K562 (cell line): ENCODE results near the gene SNX3. TPM values are rescaled to one million over a fixed set of nuclear protein-coding genes. Genes with fewer than 3 reads are reported as not detected.

Experiments
- DPF2 ChIP-seq: fragments of 450-650 bp; IDR thresholded peaks from 2 replicates; pipeline ENCODE4 v1.6.1; 2016
- ETV1 ChIP-seq: fragments of 450-650 bp; conservative IDR thresholded peaks from 2 replicates; pipeline ENCODE4 v1.6.1; 2016; ENCODE audit warnings: missing genetic modification characterization, control low read depth, low read depth, missing compliant biosample characterization
- ETV5 ChIP-seq: sonication (generic); formaldehyde crosslinking; IDR thresholded peaks from 2 replicates; pipeline ENCODE4 v1.4.0; 2020; ENCODE audit warnings: low read depth, mild to moderate bottlenecking, missing genetic modification reagents
- FOXJ2 ChIP-seq: fragments of 200-800 bp; sonication (Bioruptor generic); IDR thresholded peaks from 2 replicates; pipeline ENCODE4 v1.6.1; 2016; ENCODE audit warnings: missing genetic modification characterization, missing compliant biosample characterization
- GABPA ChIP-seq: fragments of 200-800 bp; sonication (Bioruptor generic); conservative IDR thresholded peaks from 2 replicates; pipeline ENCODE4 v1.6.1; 2016; ENCODE audit warnings: low read depth, missing genetic modification characterization, missing compliant biosample characterization
- JUND ChIP-seq, 2 experiments: IDR thresholded peaks; 2 replicates in 1 of 2; 3 replicates in 1 of 2; pipeline ENCODE4 v1.6.1; 2011; ENCODE audit warnings: borderline replicate concordance in 2 of 2, low read depth in 2 of 2, low read length in 2 of 2, improper control_type of control experiment in 1 of 2, missing biosample characterization in 1 of 2, missing genetic modification characterization in 1 of 2, missing genetic modification reagents in 1 of 2
- PHF20 ChIP-seq: fragments of 450-650 bp; IDR thresholded peaks from 2 replicates; pipeline ENCODE4 v1.6.1; 2018; ENCODE audit not compliant: partially characterized antibody
- PML ChIP-seq: IDR thresholded peaks from 2 replicates; pipeline ENCODE4 v1.6.1; 2012; ENCODE audit warnings: low read length, inconsistent platforms
- RCOR1 ChIP-seq, 2 experiments: IDR thresholded peaks; 2 replicates each; pipeline ENCODE4 v1.6.1; 2012; ENCODE audit warnings: low read depth in 2 of 2, low read length in 2 of 2, borderline replicate concordance in 1 of 2, improper control_type of control experiment in 1 of 2
- SLC30A9 ChIP-seq: fragments of 250-450 bp; sonication (Bioruptor Pico); IDR thresholded peaks from 2 replicates; pipeline ENCODE4 v1.8.0; 2022; ENCODE audit warnings: mild to moderate bottlenecking, moderate library complexity
- SRSF1 ChIP-seq: fragments of 200-400 bp; formaldehyde crosslinking; IDR thresholded peaks from 2 replicates; pipeline ENCODE4 v1.6.1; 2017; ENCODE audit warnings: mild to moderate bottlenecking, low read depth, low read length, moderate library complexity
- STAG1 ChIP-seq: sonication (generic); formaldehyde crosslinking; IDR thresholded peaks from 2 replicates; pipeline ENCODE4 v1.5.0; 2020; ENCODE audit warnings: missing genetic modification reagents, borderline replicate concordance
- TAF15 ChIP-seq: fragments of 200-400 bp; formaldehyde crosslinking; IDR thresholded peaks from 2 replicates; pipeline ENCODE4 v1.6.1; 2017; ENCODE audit warnings: mild to moderate bottlenecking, low read depth, low read length, moderate library complexity
- TFAM ChIP-seq: fragments of 250-450 bp; sonication (Bioruptor Pico); conservative IDR thresholded peaks from 2 replicates; pipeline ENCODE4 v1.5.0; 2021; ENCODE audit warnings: mild to moderate bottlenecking, moderate library complexity
- THRA ChIP-seq: fragments of 450-650 bp; IDR thresholded peaks from 2 replicates; pipeline ENCODE4 v1.6.1; 2017; ENCODE audit warnings: mild to moderate bottlenecking, moderate library complexity
- ZFP30 ChIP-seq: fragments of 250-450 bp; sonication (Bioruptor Pico); IDR thresholded peaks from 2 replicates; pipeline ENCODE4 v1.8.0; 2022; ENCODE audit warnings: moderate library complexity, mild to moderate bottlenecking, inconsistent platforms, borderline replicate concordance
- ZNF57 ChIP-seq: fragments of 450-650 bp; formaldehyde crosslinking; IDR thresholded peaks from 2 replicates; pipeline ENCODE4 v1.4.0; 2020; ENCODE audit warnings: mild to moderate bottlenecking, moderate library complexity
- ZNF583 ChIP-seq: fragments of 250-450 bp; sonication (Bioruptor Pico); IDR thresholded peaks from 2 replicates; pipeline ENCODE4 v1.4.0; 2020
- ZNF77 ChIP-seq: fragments of 250-450 bp; sonication (Bioruptor Pico); IDR thresholded peaks from 2 replicates; pipeline ENCODE4 v1.5.0; 2020
- polyA plus RNA-seq, 8 experiments: library from polyadenylated mRNA; depleted of rRNA in 4 of 8; stranded (reverse) in 5 of 8; unstranded in 3 of 8; fragments of >200 nt; fragmentation: Nextera tagmentation in 2 of 8; fragmentation: Illumina TruSeq in 1 of 8; extraction: Ambion mirVana in 2 of 8; extraction: Trizol in 1 of 8; gene quantifications; 2 replicates each; pipeline versions ENCODE4 v1.2.1 to v1.2.3, GENCODE V29; 2011 to 2014; ENCODE audit warnings: inconsistent platforms in 1 of 8, missing spikeins in 1 of 8
- total RNA-seq, 7 experiments: library from RNA; depleted of rRNA in 6 of 7; stranded (reverse); fragments of >200 nt in 6 of 7; fragmentation: Illumina TruSeq in 2 of 7; extraction: Trizol in 2 of 7; gene quantifications; 2 replicates each; pipeline versions ENCODE4 v1.2.1 to v1.2.3, GENCODE V29; 2011 to 2021; ENCODE audit warnings: low replicate concordance in 1 of 7
- TF ChIP-seq, protein P1 (sequence below): sonication (generic); formaldehyde crosslinking; IDR thresholded peaks from 2 replicates; pipeline ENCODE4 v1.8.0; 2022; ENCODE audit warnings: mild to moderate bottlenecking, missing genetic modification reagents
- TF ChIP-seq, protein P2 (sequence below): fragments of 250-450 bp; sonication (Bioruptor Pico); IDR thresholded peaks from 2 replicates; pipeline ENCODE4 v1.9.0; 2021; ENCODE audit warnings: mild to moderate bottlenecking, inconsistent platforms
- TF ChIP-seq, protein P3 (sequence below): fragments of 450-650 bp; IDR thresholded peaks from 2 replicates; pipeline ENCODE4 v1.6.1; 2016; ENCODE audit warnings: low read depth, mild to moderate bottlenecking, moderate library complexity

The SNX3 gene
- total and polyA plus RNA-seq, 9 of the 15 experiments (the other 6 are each of a cell fraction or from before 2014, with no cell fraction given), result 48.9 to 410 (median 159) TPM

GRCh38 chr6:108260809-108261569, at the start of gene SNX3 (continued):
- TF ChIP-seq ZNF77 (CRISPR knock-in tag) (no peak), SLC30A9 (no peak), TAF15 (no peak), GABPA (tag) (peak; percentile 96), JUND (IDR thresholded peaks at IDR 0.05; ENCODE audit: borderline replicate concordance, low read depth, low read length) (peak; percentile 50), JUND (tag; IDR thresholded peaks at IDR 0.05; ENCODE audit: borderline replicate concordance, low read depth, low read length) (no peak), STAG1 (CRISPR knock-in tag) (peak; percentile 38; the same call in 1 of the 2 replicates), TFAM (no peak), DPF2 (0 out of 2 replicates have a peak, but pooled peaks have one; percentile 57), RCOR1 (IDR thresholded peaks at IDR 0.05; ENCODE audit: borderline replicate concordance in 1 of 2, low read depth in 2 of 2, low read length in 2 of 2) (peak in 1 of 2 experiments; percentile 42; a peak in 1 of 4 replicates), PHF20 (peak; percentile 67), PML (peak; percentile 90), ETV1 (tag) (peak; percentile 94), SRSF1 (no peak), ZNF57 (CRISPR knock-in tag) (no peak), ZNF583 (CRISPR knock-in tag) (no peak), ZFP30 (CRISPR knock-in tag) (no peak), THRA (no peak), ETV5 (CRISPR knock-in tag) (peak; percentile 81; the same call in 1 of the 2 replicates), FOXJ2 (tag) (peak; percentile 82)
- TF ChIP-seq, protein P1, sequence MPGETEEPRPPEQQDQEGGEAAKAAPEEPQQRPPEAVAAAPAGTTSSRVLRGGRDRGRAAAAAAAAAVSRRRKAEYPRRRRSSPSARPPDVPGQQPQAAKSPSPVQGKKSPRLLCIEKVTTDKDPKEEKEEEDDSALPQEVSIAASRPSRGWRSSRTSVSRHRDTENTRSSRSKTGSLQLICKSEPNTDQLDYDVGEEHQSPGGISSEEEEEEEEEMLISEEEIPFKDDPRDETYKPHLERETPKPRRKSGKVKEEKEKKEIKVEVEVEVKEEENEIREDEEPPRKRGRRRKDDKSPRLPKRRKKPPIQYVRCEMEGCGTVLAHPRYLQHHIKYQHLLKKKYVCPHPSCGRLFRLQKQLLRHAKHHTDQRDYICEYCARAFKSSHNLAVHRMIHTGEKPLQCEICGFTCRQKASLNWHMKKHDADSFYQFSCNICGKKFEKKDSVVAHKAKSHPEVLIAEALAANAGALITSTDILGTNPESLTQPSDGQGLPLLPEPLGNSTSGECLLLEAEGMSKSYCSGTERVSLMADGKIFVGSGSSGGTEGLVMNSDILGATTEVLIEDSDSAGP (CRISPR knock-in tag), result no peak; the same call in 1 of the 2 replicates
- TF ChIP-seq, protein P2, sequence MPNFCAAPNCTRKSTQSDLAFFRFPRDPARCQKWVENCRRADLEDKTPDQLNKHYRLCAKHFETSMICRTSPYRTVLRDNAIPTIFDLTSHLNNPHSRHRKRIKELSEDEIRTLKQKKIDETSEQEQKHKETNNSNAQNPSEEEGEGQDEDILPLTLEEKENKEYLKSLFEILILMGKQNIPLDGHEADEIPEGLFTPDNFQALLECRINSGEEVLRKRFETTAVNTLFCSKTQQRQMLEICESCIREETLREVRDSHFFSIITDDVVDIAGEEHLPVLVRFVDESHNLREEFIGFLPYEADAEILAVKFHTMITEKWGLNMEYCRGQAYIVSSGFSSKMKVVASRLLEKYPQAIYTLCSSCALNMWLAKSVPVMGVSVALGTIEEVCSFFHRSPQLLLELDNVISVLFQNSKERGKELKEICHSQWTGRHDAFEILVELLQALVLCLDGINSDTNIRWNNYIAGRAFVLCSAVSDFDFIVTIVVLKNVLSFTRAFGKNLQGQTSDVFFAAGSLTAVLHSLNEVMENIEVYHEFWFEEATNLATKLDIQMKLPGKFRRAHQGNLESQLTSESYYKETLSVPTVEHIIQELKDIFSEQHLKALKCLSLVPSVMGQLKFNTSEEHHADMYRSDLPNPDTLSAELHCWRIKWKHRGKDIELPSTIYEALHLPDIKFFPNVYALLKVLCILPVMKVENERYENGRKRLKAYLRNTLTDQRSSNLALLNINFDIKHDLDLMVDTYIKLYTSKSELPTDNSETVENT (CRISPR knock-in tag), result 0 out of 2 replicates have a peak, but pooled peaks have one; percentile 47
- TF ChIP-seq, protein P3, sequence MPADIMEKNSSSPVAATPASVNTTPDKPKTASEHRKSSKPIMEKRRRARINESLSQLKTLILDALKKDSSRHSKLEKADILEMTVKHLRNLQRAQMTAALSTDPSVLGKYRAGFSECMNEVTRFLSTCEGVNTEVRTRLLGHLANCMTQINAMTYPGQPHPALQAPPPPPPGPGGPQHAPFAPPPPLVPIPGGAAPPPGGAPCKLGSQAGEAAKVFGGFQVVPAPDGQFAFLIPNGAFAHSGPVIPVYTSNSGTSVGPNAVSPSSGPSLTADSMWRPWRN, result no peak
